HFFc6 (cell line): ENCODE measurements around the gene C12orf57. TPM values are rescaled to one million over a fixed set of nuclear protein-coding genes. Genes with fewer than 3 reads are reported as not detected.

Experiments used
- DNase-seq: peaks from one replicate; pipeline ENCODE4 v3.0.0-alpha.2; 2018
- H3K27ac Mint-ChIP-seq: 2 replicates; pipeline ENCODE4 v1.8.0; 2020; ENCODE audit warnings: mild to moderate bottlenecking, mixed read lengths
- H3K27me3 Mint-ChIP-seq: 2 replicates; pipeline ENCODE4 v1.8.0; 2021; ENCODE audit warnings: mild to moderate bottlenecking, moderate library complexity, mixed read lengths; ENCODE audit not compliant: insufficient read depth
- H3K36me3 Mint-ChIP-seq: 2 replicates; pipeline ENCODE4 v1.8.0; 2021; ENCODE audit warnings: low read depth, mixed read lengths
- H3K4me1 Mint-ChIP-seq: 2 replicates; pipeline ENCODE4 v1.8.0; 2020; ENCODE audit warnings: low read depth, mixed read lengths
- H3K4me3 Mint-ChIP-seq: 2 replicates; pipeline ENCODE4 v1.8.0; 2020; ENCODE audit warnings: mild to moderate bottlenecking, moderate library complexity, mixed read lengths
- H3K9me3 Mint-ChIP-seq: 2 replicates; pipeline ENCODE4 v1.8.0; 2020; ENCODE audit warnings: mild to moderate bottlenecking, mixed read lengths
- CTCF ChIP-seq: fragments of 200-600 bp; sonication (generic); IDR thresholded peaks from 2 replicates; pipeline ENCODE4 v1.5.0; 2021; ENCODE audit warnings: antibody characterized with exemption, mild to moderate bottlenecking
- total RNA-seq, 6 experiments: library from RNA; stranded (reverse); fragmentation: NEBNext Ultra II Directional; extraction: Animal tissue kit (Norgen Biotek cat#: 25700); gene quantifications; 2 replicates in 1 of 6; 3 replicates in 5 of 6; pipeline ENCODE4 v1.2.3, GENCODE V29; 2021

C12orf57 gene
- total RNA-seq, 6 experiments from 2014 or later, result 115 to 131 (median 123) TPM

GRCh38 chr12:6962285-6963015 lies 18.6 kb downstream of the C12orf57 start:
- Mint-ChIP-seq H3K36me3 (peaks cover 9% of the 10 kb centered on the region), H3K4me1 (peaks cover 25% of the 10 kb centered on the region), H3K4me3 (no peak overlapping the region; the same call in 1 of the 2 replicates), H3K9me3 (no peaks in the 10 kb centered on the region), H3K27me3 (no peaks in the 10 kb centered on the region), H3K27ac (peak overlapping the region; percentile 95)
- TF ChIP-seq CTCF, result no peak
- DNase-seq, result no peak

DNA sequence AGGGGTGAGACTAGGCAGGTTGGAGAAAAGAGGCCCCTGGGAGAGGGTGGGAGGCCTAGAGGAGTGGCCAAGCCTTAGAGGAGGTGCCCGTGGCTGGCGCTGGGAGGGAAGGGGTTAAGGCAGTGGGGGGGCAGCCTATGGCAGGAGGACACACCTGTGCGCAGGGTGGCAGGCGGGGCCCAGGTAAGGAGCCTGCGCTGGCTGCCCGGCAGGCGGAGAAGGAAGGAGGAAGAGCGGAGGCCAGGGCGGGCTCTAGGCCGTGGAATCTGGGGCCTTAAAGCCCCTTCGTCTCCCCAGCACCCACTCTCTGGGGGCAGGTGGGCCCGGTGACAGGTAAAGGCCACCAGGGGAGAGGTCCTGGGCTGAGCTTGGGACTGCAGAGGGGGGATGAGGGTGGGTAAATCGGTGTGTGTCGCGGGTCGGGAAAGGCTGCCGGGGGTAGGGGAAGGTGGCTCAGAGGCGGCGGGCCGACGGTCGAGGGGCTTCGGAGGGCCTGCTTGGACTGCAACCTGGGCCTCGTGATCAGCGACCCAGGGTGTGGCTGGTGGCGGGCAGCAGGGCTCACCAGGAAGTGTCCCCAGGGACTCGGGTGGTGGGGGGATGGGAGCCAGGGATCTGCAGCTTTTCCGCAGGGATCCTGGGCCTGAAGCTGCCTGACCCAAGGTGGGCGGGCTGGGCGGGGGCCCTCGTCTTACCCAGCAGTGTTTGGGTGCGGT lies 19.4 kb downstream of the C12orf57 start:
- Mint-ChIP-seq H3K27me3 (no peaks in the 10 kb centered on the region), H3K36me3 (peaks cover 9% of the 10 kb centered on the region), H3K9me3 (no peaks in the 10 kb centered on the region), H3K4me1 (peaks cover 25% of the 10 kb centered on the region), H3K27ac (0 out of 2 replicates have a peak overlapping the region, but pooled peaks have one; percentile 33), H3K4me3 (no peak overlapping the region)
- DNase-seq, result no peak
- no peak for TF ChIP-seq CTCF

DNA sequence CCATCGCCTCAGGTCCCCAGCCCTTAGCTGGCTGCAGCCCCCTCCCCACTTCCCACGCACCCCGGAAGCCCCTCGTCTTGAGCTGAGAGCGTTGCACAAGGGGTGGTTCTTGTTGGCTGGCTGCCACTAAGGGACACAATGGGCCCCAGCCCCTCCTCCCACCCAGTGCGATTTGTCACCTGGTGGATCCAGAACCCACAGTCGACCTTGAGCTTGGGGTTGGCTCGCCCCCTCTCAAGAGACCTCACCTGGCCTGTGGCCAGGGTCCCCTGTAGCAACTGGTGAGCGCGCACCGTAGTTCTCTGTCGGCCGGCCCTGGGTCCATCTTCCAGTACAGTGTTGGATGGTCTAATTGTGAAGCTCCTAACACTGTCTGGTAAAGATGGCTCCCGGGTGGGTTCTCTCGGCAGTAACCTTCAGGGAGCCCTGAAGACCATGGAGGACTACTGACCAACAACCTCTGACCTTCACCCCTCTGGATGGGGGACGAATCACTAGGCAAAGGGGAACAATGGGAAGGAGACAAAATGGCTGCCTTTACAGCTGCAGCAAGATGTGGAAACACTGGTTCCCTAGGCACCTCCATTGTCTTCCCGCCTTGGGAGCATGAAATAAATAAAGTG lies 20.1 kb downstream of the C12orf57 start:
- Mint-ChIP-seq H3K4me1 (peaks cover 31% of the 10 kb centered on the region), H3K4me3 (no peak overlapping the region), H3K27ac (no peak overlapping the region), H3K9me3 (no peaks in the 10 kb centered on the region), H3K27me3 (no peaks in the 10 kb centered on the region), H3K36me3 (peaks cover 14% of the 10 kb centered on the region)
- DNase-seq, result no peak
- TF ChIP-seq CTCF, result no peak

- no peak for DNase-seq
- H3K4me3 Mint-ChIP-seq, result no peak overlapping the region
- no peaks in the 10 kb centered on the region for H3K9me3 Mint-ChIP-seq
- no peak for TF ChIP-seq CTCF
- peaks cover 37% of the 10 kb centered on the region for H3K4me1 Mint-ChIP-seq
- H3K27ac Mint-ChIP-seq, result peak overlapping the region; percentile 69
- H3K36me3 Mint-ChIP-seq, result peaks cover 19% of the 10 kb centered on the region
- no peaks in the 10 kb centered on the region for H3K27me3 Mint-ChIP-seq
These were observed 20.8 kb downstream of the C12orf57 start for GRCh38 chr12:6964605-6965025.

DNA sequence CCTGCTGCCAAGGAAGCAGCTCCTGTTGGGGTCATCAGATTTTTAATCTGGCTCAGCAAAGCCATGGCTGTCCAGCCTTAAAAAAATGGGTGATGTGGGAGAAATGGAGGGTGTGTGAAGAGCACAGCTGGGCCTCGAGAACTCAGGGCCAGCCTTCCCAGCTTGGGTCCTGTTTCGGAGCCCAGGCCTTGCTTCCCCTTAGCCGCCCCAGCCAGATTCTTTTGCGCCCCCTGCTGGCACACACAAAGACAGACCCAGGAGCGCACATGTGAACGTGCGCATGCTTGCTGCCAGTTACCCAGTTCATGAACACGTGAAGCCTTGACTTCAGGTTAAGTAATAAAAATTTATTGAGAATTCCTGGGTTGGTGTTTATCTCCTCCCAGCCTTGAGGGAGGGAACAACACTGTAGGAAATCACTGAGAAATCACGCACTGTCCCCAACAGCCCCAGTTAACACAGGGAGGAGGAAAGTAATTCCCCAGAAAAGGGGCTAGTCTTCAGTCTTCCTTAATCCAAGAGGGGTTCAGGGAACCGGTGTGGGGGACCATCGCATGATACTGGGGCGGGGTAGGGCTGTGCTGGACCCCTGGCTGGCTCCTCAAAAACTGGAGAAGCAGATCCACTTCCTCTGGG lies 21.3 kb downstream of the C12orf57 start:
- Mint-ChIP-seq H3K36me3 (peaks cover 23% of the 10 kb centered on the region), H3K4me1 (peaks cover 37% of the 10 kb centered on the region)

More for the DNA sequence above, 21.3 kb downstream of the C12orf57 start:
- Mint-ChIP-seq H3K4me3 (no peak overlapping the region), H3K9me3 (no peaks in the 10 kb centered on the region), H3K27me3 (peaks cover 1% of the 10 kb centered on the region; the same call in 1 of the 2 replicates), H3K27ac (peak overlapping the region; percentile 69)
- peak; percentile 96 for TF ChIP-seq CTCF
- peak; percentile 84 for DNase-seq
